SK-N-SH (cell line): ENCODE results near the gene UNC79. TPM values are rescaled to one million over a fixed set of nuclear protein-coding genes. Genes with fewer than 3 reads are reported as not detected.

Experiments used
- CTCF ChIA-PET: fragments of 300-600, 350-600 bp; formaldehyde crosslinking; extraction: SDS; loops from one replicate; lab custom pipeline; 2021; lab: Yijun Ruan, JAX
- POLR2A ChIA-PET: fragments of 350-600 bp; sonication (Branson Sonifier 250); formaldehyde crosslinking; extraction: SDS; loops from one replicate; lab custom pipeline; 2020; ENCODE audit warnings: antibody characterized with exemption, inconsistent platforms; lab: Yijun Ruan, JAX
- DNase-seq: peaks from one replicate; pipeline ENCODE4 v3.0.0; 2012
- H2AFZ ChIP-seq: fragments of 200-600 bp; sonication (generic); 2 replicates; pipeline ENCODE4 v1.8.1; 2016; ENCODE audit warnings: antibody characterized with exemption, mild to moderate bottlenecking, low read depth
- H3F3A ChIP-seq: fragments of 200-600 bp; sonication (generic); replicated peaks from 2 replicates; pipeline ENCODE3; 2016; ENCODE audit warnings: antibody characterized with exemption, mild to moderate bottlenecking; ENCODE audit not compliant: insufficient read depth
- H3K27ac ChIP-seq, 2 experiments: fragments of 200-500 bp in 1 of 2; fragments of 200-600 bp in 1 of 2; sonication (Bioruptor generic) in 1 of 2; sonication (generic), shearing (Covaris generic) in 1 of 2; 2 replicates each; pipeline versions ENCODE4 v1.5.1 to v1.6.1; 2014 to 2016; ENCODE audit warnings: low read depth in 2 of 2, inconsistent platforms in 1 of 2, low read length in 1 of 2, mild to moderate bottlenecking in 1 of 2, mixed read lengths in 1 of 2
- H3K27me3 ChIP-seq: fragments of 200-600 bp; sonication (generic), shearing (Covaris generic); 2 replicates; pipeline ENCODE4 v1.6.1; 2016; ENCODE audit warnings: mixed run types; ENCODE audit not compliant: insufficient read depth
- H3K36me3 ChIP-seq, 2 experiments: fragments of 200-500 bp in 1 of 2; fragments of 200-600 bp in 1 of 2; sonication (Bioruptor generic) in 1 of 2; sonication (generic) in 1 of 2; replicated peaks in 1 of 2; 2 replicates each; pipeline versions ENCODE3 to v1.5.1; 2014 to 2016; ENCODE audit warnings: low read length in 1 of 2, mild to moderate bottlenecking in 1 of 2; ENCODE audit not compliant: insufficient read depth in 2 of 2, control insufficient read depth in 1 of 2
- H3K4me1 ChIP-seq, 2 experiments: fragments of 200-500 bp in 1 of 2; fragments of 200-600 bp in 1 of 2; sonication (Bioruptor generic) in 1 of 2; sonication (generic), shearing (Covaris generic) in 1 of 2; 2 replicates each; pipeline versions ENCODE4 v1.5.1 to v1.6.1; 2014 to 2016; ENCODE audit warnings: low read depth in 1 of 2, low read length in 1 of 2, mixed run types in 1 of 2; ENCODE audit not compliant: insufficient read depth in 2 of 2, control insufficient read depth in 1 of 2
- H3K4me2 ChIP-seq: fragments of 200-600 bp; sonication (generic), shearing (Covaris generic); 2 replicates; pipeline ENCODE4 v1.6.1; 2017; ENCODE audit warnings: mixed run types
- H3K4me3 ChIP-seq, 2 experiments: fragments of 200-500 bp in 1 of 2; fragments of 200-600 bp in 1 of 2; sonication (Bioruptor generic) in 1 of 2; sonication (generic), shearing (Covaris generic) in 1 of 2; 2 replicates each; pipeline versions ENCODE4 v1.5.1 to v1.8.1; 2014 to 2016; ENCODE audit warnings: low read depth in 2 of 2, inconsistent platforms in 1 of 2, low read length in 1 of 2, mild to moderate bottlenecking in 1 of 2, mixed read lengths in 1 of 2, moderate library complexity in 1 of 2
- H3K79me2 ChIP-seq: fragments of 200-600 bp; sonication (generic); 2 replicates; pipeline ENCODE4 v1.8.1; 2017; ENCODE audit warnings: mild to moderate bottlenecking; ENCODE audit not compliant: insufficient read depth
- H3K9ac ChIP-seq: fragments of 200-600 bp; sonication (generic); 2 replicates; pipeline ENCODE4 v1.6.1; 2017; ENCODE audit warnings: mixed run types
- H3K9me2 ChIP-seq: fragments of 200-600 bp; sonication (generic); 2 replicates; pipeline ENCODE4 v1.6.1; 2017; ENCODE audit warnings: mixed run types
- H3K9me3 ChIP-seq: fragments of 200-600 bp; sonication (generic); 2 replicates; pipeline ENCODE4 v1.6.1; 2017; ENCODE audit warnings: mixed run types, mild to moderate bottlenecking, moderate library complexity
- H4K20me1 ChIP-seq: fragments of 200-600 bp; sonication (generic); 2 replicates; pipeline ENCODE4 v1.6.1; 2017; ENCODE audit warnings: mild to moderate bottlenecking, mixed run types; ENCODE audit not compliant: insufficient read depth
- ELF1 ChIP-seq: IDR thresholded peaks from 2 replicates; pipeline ENCODE4 v1.4.0; 2012
- EP300 ChIP-seq, 2 experiments: IDR thresholded peaks; 2 replicates each; pipeline versions ENCODE4 v1.4.0 to v1.6.1; 2012; ENCODE audit warnings: borderline replicate concordance in 1 of 2, low read depth in 1 of 2, low read length in 1 of 2
- GABPA ChIP-seq: IDR thresholded peaks from 2 replicates; pipeline ENCODE4 v1.4.0; 2012; ENCODE audit warnings: low read depth, mild to moderate bottlenecking
- GATA2 ChIP-seq: sonication (generic); formaldehyde crosslinking; IDR thresholded peaks from 2 replicates; pipeline ENCODE4 v1.5.0; 2020; ENCODE audit warnings: mild to moderate bottlenecking, missing genetic modification reagents
- JUND ChIP-seq: IDR thresholded peaks from 2 replicates; pipeline ENCODE4 v1.4.0; 2012
- MAX ChIP-seq: IDR thresholded peaks from 2 replicates; pipeline ENCODE4 v1.4.0; 2012; ENCODE audit warnings: low read depth
- MXI1 ChIP-seq: IDR thresholded peaks from 2 replicates; pipeline ENCODE4 v1.6.1; 2012; ENCODE audit warnings: mild to moderate bottlenecking, low read depth, low read length, improper control_type of control experiment
- RFX5 ChIP-seq: IDR thresholded peaks from 2 replicates; pipeline ENCODE4 v1.6.1; 2012; ENCODE audit warnings: mild to moderate bottlenecking, improper control_type of control experiment, low read length
- RXRA ChIP-seq: IDR thresholded peaks from 2 replicates; pipeline ENCODE4 v1.4.0; 2012; ENCODE audit warnings: low read depth, mild to moderate bottlenecking, borderline replicate concordance
- SMC3 ChIP-seq: IDR thresholded peaks from 2 replicates; pipeline ENCODE4 v1.6.1; 2012; ENCODE audit warnings: low read depth, low read length, improper control_type of control experiment
- TEAD4 ChIP-seq: IDR thresholded peaks from 2 replicates; pipeline ENCODE4 v1.4.0; 2012; ENCODE audit warnings: mild to moderate bottlenecking, borderline replicate concordance; ENCODE audit not compliant: insufficient read depth
- USF1 ChIP-seq: IDR thresholded peaks from 2 replicates; pipeline ENCODE4 v1.4.0; 2012; ENCODE audit warnings: low read depth, borderline replicate concordance
- USF2 ChIP-seq: fragments of 150-350 bp; IDR thresholded peaks from 2 replicates; pipeline ENCODE4 v1.6.1; 2017; ENCODE audit warnings: antibody characterized with exemption, low read length, low read depth, borderline replicate concordance
- polyA plus RNA-seq, 3 experiments: library from polyadenylated mRNA; depleted of rRNA; stranded (reverse); fragments of >200 nt; gene quantifications; 2 replicates each; pipeline ENCODE4 v1.2.3, GENCODE V29; 2012
- TF ChIP-seq, protein P1 (sequence below): IDR thresholded peaks from 2 replicates; pipeline ENCODE4 v1.4.0; 2012; ENCODE audit warnings: low read depth, borderline replicate concordance
- TF ChIP-seq, protein P2 (sequence below): IDR thresholded peaks from 2 replicates; pipeline ENCODE4 v1.6.1; 2012; ENCODE audit warnings: mild to moderate bottlenecking, low read depth, low read length, moderate library complexity

The UNC79 gene
- polyA plus RNA-seq, 1 of the 3 experiments (the other 2 are of a cell fraction) = 0.10 TPM

DNA sequence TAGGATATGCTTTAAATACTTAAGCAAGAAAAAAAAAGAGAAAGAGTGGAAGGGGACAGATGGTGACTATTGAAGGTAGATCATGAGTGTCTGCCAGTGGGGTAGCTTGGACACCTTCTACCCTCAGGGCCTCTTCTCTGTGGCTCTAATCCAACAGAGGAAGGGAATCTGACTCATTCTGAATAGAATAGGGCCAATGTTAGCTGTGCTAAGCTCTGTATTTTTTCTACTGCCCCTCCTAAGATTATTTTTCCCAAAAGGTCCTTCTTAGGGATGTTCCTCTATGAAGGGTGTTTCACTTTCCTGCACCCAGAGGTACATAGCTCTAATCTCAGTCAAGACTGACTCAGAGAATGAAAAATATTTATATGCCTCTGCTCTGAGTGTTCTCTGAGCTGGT is 25.6 kb downstream of the UNC79 start:
- no peak overlapping the region for H3K4me3 ChIP-seq
- CTCF ChIA-PET = interaction anchor here (0.8 to 1.7 kb wide), 2 partner anchors 12 to 238 kb away, joined by 3 to 6 read pairs; no protein-coding TSS in a partner anchor

More for the DNA sequence above, 25.6 kb downstream of the UNC79 start:
- Histone ChIP-seq H3K9me3 (no peaks in the 10 kb centered on the region), H3K4me2 (no peak overlapping the region), H2AFZ (no peak overlapping the region), H3K79me2 (no peaks in the 10 kb centered on the region), H3K9me2 (no peaks in the 10 kb centered on the region), H3F3A (no peaks in the 10 kb centered on the region), H3K36me3 (no peaks in the 10 kb centered on the region), H3K9ac (no peak overlapping the region), H3K27me3 (no peaks in the 10 kb centered on the region), H3K4me1 (no peaks in the 10 kb centered on the region; a peak in 1 of 4 replicates), H4K20me1 (no peaks in the 10 kb centered on the region), H3K27ac (no peak overlapping the region)
- POLR2A ChIA-PET = no interaction called here
- TF ChIP-seq RXRA (no peak), JUND (no peak), GABPA (no peak), SMC3 (no peak), USF2 (no peak), MXI1 (no peak), EP300 (IDR thresholded peaks at IDR 0.05; ENCODE audit: borderline replicate concordance in 1 of 2, low read depth in 1 of 2, low read length in 1 of 2) (no peak), ELF1 (no peak), MAX (no peak), USF1 (no peak), TEAD4 (no peak), GATA2 (CRISPR knock-in tag) (no peak), RFX5 (no peak)
- TF ChIP-seq, protein P1, sequence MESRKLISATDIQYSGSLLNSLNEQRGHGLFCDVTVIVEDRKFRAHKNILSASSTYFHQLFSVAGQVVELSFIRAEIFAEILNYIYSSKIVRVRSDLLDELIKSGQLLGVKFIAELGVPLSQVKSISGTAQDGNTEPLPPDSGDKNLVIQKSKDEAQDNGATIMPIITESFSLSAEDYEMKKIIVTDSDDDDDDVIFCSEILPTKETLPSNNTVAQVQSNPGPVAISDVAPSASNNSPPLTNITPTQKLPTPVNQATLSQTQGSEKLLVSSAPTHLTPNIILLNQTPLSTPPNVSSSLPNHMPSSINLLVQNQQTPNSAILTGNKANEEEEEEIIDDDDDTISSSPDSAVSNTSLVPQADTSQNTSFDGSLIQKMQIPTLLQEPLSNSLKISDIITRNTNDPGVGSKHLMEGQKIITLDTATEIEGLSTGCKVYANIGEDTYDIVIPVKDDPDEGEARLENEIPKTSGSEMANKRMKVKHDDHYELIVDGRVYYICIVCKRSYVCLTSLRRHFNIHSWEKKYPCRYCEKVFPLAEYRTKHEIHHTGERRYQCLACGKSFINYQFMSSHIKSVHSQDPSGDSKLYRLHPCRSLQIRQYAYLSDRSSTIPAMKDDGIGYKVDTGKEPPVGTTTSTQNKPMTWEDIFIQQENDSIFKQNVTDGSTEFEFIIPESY = no peak
- TF ChIP-seq, protein P2, sequence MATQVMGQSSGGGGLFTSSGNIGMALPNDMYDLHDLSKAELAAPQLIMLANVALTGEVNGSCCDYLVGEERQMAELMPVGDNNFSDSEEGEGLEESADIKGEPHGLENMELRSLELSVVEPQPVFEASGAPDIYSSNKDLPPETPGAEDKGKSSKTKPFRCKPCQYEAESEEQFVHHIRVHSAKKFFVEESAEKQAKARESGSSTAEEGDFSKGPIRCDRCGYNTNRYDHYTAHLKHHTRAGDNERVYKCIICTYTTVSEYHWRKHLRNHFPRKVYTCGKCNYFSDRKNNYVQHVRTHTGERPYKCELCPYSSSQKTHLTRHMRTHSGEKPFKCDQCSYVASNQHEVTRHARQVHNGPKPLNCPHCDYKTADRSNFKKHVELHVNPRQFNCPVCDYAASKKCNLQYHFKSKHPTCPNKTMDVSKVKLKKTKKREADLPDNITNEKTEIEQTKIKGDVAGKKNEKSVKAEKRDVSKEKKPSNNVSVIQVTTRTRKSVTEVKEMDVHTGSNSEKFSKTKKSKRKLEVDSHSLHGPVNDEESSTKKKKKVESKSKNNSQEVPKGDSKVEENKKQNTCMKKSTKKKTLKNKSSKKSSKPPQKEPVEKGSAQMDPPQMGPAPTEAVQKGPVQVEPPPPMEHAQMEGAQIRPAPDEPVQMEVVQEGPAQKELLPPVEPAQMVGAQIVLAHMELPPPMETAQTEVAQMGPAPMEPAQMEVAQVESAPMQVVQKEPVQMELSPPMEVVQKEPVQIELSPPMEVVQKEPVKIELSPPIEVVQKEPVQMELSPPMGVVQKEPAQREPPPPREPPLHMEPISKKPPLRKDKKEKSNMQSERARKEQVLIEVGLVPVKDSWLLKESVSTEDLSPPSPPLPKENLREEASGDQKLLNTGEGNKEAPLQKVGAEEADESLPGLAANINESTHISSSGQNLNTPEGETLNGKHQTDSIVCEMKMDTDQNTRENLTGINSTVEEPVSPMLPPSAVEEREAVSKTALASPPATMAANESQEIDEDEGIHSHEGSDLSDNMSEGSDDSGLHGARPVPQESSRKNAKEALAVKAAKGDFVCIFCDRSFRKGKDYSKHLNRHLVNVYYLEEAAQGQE = no peak
- DNase-seq = no peak
